Thyroid gland (tissue), 4 donors: Measurements from ENCODE around the gene RERG. TPM values are rescaled to one million over a fixed set of nuclear protein-coding genes. Genes with fewer than 3 reads are reported as not detected.

Source experiments
- DNase-seq, 2 donors: peaks; one replicate each; pipeline ENCODE4 v3.0.0-alpha.2; 2019
- H3K27ac ChIP-seq, 3 donors: fragments of 200-600 bp; sonication (generic); 1 replicate in 2 of 3; 2 replicates in 1 of 3; pipeline ENCODE4 v1.5.1; 2016 to 2019; ENCODE audit warnings: mild to moderate bottlenecking in 1 of 3, moderate library complexity in 1 of 3
- H3K27me3 ChIP-seq: fragments of 200-600 bp; sonication (generic); one replicate; pipeline ENCODE4 v1.5.1; 2019
- H3K36me3 ChIP-seq, 2 donors: fragments of 200-600 bp; sonication (generic); one replicate each; pipeline ENCODE4 v1.5.1; 2016 to 2019
- H3K4me1 ChIP-seq, 2 donors: fragments of 200-600 bp; sonication (generic); one replicate each; pipeline ENCODE4 v1.5.1; 2017 to 2019
- H3K4me3 ChIP-seq, 3 donors: fragments of 200-600 bp; sonication (generic); replicated peaks in 1 of 3; 1 replicate in 2 of 3; 2 replicates in 1 of 3; pipeline ENCODE4 v1.5.1; 2016; ENCODE audit warnings: mild to moderate bottlenecking in 1 of 3
- H3K9me3 ChIP-seq: fragments of 200-600 bp; sonication (generic); one replicate; pipeline ENCODE4 v1.5.1; 2017
- CTCF ChIP-seq, 6 experiments: fragments of 200-600 bp in 3 of 6; fragments of 450-650 bp in 3 of 6; sonication (generic) in 3 of 6; IDR thresholded peaks; one replicate each; pipeline ENCODE4 v1.5.1; 2016 to 2019; ENCODE audit warnings: antibody characterized with exemption in 6 of 6, mild to moderate bottlenecking in 2 of 6, inconsistent platforms in 1 of 6, moderate library complexity in 1 of 6
- POLR2A ChIP-seq, 2 donors: fragments of 450-650 bp; IDR thresholded peaks; one replicate each; pipeline ENCODE4 v1.6.1; 2017; ENCODE audit warnings: antibody characterized with exemption in 2 of 2, mild to moderate bottlenecking in 2 of 2, moderate library complexity in 1 of 2
- WGBS, 2 donors: methylation state at CpG; one replicate each; pipeline ENCODE4 v1.1.5; 2017; 5-methylcytosine and 5-hydroxymethylcytosine counted together
- intact Hi-C: fragments of 100-400 bp; cut with DNase I; formaldehyde crosslinking; loops from one replicate; pipeline ENCODE4 v1.15.1; 2023
- total RNA-seq, 4 donors: library from RNA; depleted of rRNA; stranded (reverse); fragments of >200 nt; gene quantifications; one replicate each; pipeline ENCODE4 v1.2.3, GENCODE V29; 2016

The RERG gene
- 10 to 100 TPM in 1 of 4 donors, 1 to 10 TPM in 3; 2.7 to 13.2 (median 4.9) TPM for total RNA-seq

DNA sequence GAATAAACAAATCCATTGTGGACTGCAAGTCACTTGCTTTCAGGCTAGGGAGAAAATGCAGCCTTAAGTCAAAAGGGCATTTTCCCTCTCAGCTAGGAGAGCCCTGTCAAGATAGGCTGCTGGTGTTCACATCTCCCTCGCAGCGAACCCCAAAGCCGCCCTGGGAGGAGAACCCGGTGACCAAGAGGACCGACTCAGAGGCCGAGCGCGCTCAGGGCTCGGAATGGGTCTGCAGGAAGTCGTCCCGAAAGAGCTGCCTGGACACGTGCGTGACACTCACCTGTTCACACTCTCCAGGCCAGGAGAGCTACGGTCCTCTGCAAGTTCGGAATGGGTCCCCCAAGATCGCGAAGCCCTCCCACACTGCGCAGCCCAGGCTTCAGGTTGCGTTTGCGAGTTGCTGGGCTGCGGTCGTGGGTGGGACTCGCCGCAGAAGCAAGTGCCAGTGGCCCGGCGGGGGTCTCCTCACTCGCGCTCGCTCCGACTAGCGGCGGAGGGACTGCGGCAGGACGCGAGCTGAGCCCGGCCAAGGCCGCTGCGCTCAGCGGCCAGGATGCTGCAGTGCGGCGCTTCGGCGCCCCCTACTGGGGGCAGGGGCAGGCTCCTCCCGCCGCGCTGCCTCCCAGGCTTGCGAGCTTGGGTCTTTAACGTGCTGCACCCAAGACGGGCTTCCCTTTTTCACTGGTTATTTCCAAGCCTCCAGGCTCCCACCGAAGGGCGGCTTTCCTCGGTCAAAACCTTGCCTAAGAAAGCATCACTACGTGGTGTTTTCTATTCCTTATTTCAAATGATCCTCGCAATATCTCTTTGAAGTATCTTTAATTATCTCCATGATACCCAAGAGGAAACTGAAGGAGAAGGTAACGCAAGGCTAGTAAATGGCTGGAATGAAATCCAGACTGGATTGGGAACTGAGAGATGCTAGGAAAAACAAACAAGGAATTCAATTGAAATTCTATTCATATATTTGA, at the start of gene RERG:
Gene RERG (minus strand): TSS at position 503 of the 971 bp plus-strand sequence. CDS start 3,928 bp downstream, outside the sequence.
- DNase-seq = peak; percentile 73 to 78
- H3K36me3 ChIP-seq = no peaks in the 10 kb centered on the region
- TF ChIP-seq POLR2A (IDR thresholded peaks at IDR 0.05) = no peak
- peak; percentile 71 to 99 (median 94) for TF ChIP-seq CTCF (IDR thresholded peaks at IDR 0.05)
- whole genome bisulfite sequencing, 2 donors = 7 to 8% methylated on average over 30 to 33 of the region's 55 CpGs
- H3K4me1 ChIP-seq = peaks cover 0 to 9% of the 10 kb centered on the region in 2 donors
- H3K27me3 ChIP-seq = no peaks in the 10 kb centered on the region
- peak within 1 kb of the TSS in 2 of 3 donors; percentile 12 to 24 for H3K4me3 ChIP-seq
- peak within 1 kb of the TSS; percentile 35 to 57 (median 53) for H3K27ac ChIP-seq
- intact Hi-C loops = loop anchor here (10.0 kb wide), 1 partner anchor 216 kb away; no protein-coding TSS in a partner anchor
- no peaks in the 10 kb centered on the region for H3K9me3 ChIP-seq

DNA sequence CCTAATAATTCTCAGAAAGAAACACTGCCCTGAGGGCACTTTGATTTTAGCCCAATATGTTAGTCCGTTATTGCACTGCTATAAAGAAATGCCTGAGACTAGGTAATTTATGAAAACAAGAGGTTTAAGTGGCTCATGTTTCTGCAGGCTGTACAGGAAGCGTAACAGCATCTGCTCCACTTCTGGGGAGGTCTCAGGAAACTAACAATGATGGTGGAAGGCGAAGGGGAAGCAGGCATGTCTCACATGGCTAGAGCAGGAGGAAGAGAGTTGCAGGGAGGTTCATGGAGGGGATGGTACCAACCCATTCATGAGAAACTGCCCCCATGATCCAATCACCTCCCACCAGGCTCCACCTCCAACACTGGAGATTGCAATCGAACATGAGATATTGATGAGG, 49.4 kb upstream of the RERG start:
- no peak overlapping the region for H3K4me3 ChIP-seq
- WGBS, 2 donors = 69 to 75% methylated on average over 4 of the region's 4 CpGs
- no peak overlapping the region for H3K27ac ChIP-seq
- H3K4me1 ChIP-seq = peaks cover 0 to 3% of the 10 kb centered on the region in 2 donors
- H3K36me3 ChIP-seq = no peaks in the 10 kb centered on the region
- H3K27me3 ChIP-seq = no peaks in the 10 kb centered on the region
- intact Hi-C loops = loop anchor here (5.0 to 10.0 kb wide), 3 partner anchors 38 to 584 kb away; no protein-coding TSS in a partner anchor
- no peak for DNase-seq
- no peak for TF ChIP-seq CTCF (IDR thresholded peaks at IDR 0.05)
- TF ChIP-seq POLR2A (IDR thresholded peaks at IDR 0.05) = no peak
- no peaks in the 10 kb centered on the region for H3K9me3 ChIP-seq

DNA sequence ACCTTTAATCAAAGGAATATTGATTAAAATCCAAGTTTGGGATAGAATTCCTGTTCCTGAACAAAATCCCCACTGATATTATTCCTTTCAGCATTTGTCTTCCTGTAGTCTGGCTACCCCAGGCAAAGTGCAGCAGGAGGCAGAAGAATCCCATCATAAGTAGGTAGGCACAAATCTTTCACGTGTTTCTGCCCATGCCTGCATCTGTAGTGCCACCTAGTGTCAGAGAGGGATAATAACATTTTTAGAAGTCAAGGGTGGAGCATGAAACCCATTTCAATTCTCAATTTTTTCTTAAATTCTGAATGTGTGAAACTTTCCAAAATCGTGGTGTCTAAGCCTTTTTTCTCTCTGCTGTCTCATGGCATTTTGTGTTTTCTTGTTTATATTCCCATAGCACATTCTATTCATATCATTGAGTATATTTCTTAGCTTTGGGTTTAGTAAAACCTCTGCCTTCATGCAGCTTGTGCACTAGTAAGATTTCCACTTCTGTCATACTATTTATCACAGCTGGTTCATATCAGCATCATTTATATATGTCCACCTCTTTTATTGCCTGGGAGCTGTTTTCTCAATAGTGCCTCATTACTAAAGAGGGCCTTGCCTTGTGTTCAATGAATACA, 47.8 kb upstream of the RERG start:
- H3K36me3 ChIP-seq = no peaks in the 10 kb centered on the region
- no peaks in the 10 kb centered on the region for H3K27me3 ChIP-seq
- 0% methylated on average over 2 of the region's 2 CpGs for WGBS, 2 donors
- no peaks in the 10 kb centered on the region for H3K9me3 ChIP-seq
- peaks cover 0 to 3% of the 10 kb centered on the region in 2 donors for H3K4me1 ChIP-seq
- no peak overlapping the region for H3K4me3 ChIP-seq
- TF ChIP-seq POLR2A (IDR thresholded peaks at IDR 0.05) = no peak
- peak; percentile 77 to 93 (median 85) for TF ChIP-seq CTCF (IDR thresholded peaks at IDR 0.05)
- peak; percentile 35 to 54 for DNase-seq
- no peak overlapping the region for H3K27ac ChIP-seq
- intact Hi-C loops = loop anchor here (10.0 kb wide), 1 partner anchor 114 kb away; no protein-coding TSS in a partner anchor

- H3K27ac ChIP-seq = no peak overlapping the region
- 96% methylated on average over 1 of the region's 1 CpG for WGBS, 2 donors
- intact Hi-C loops = loop anchor here (10.0 kb wide), 1 partner anchor 114 kb away; no protein-coding TSS in a partner anchor
Observed at GRCh38 chr12:15268309-15268708, 47.1 kb upstream of the RERG start.

More at GRCh38 chr12:15268309-15268708, 47.1 kb upstream of the RERG start:
- no peak for DNase-seq
- Histone ChIP-seq H3K4me1 (peaks cover 0 to 3% of the 10 kb centered on the region in 2 donors), H3K4me3 (no peak overlapping the region), H3K9me3 (no peaks in the 10 kb centered on the region), H3K36me3 (no peaks in the 10 kb centered on the region), H3K27me3 (no peaks in the 10 kb centered on the region)
- TF ChIP-seq CTCF (IDR thresholded peaks at IDR 0.05) = no peak
- no peak for TF ChIP-seq POLR2A (IDR thresholded peaks at IDR 0.05)
